AG20443 (cell line): ENCODE results near the gene HYOU1.
A peak's percentile ranks its signal among the peaks of the same experiment; 100 is the strongest.
"Not testable (repeated sequence)": the region's sequence is repeated elsewhere in the genome, so short reads cannot be mapped to it uniquely, and the experiment has no call there.

ENCODE experiments used
- DNase-seq: peaks from one replicate; pipeline ENCODE4 v3.0.0; 2012; ENCODE audit warnings: low spot score, mixed read lengths

Gene HYOU1

GRCh38 chr11:119018074-119018938 lies 38.7 kb downstream of the HYOU1 start, which contains the start of the genes RPS25 and TRAPPC4:
RPS25 (minus strand) TSS chr11:119018343; CDS start chr11:119018284, 59 bp downstream.
TRAPPC4 (plus strand) TSS chr11:119018766; CDS start chr11:119018796, 30 bp downstream.
- DNase-seq = peak; percentile 96

GRCh38 chr11:119017377-119017776 lies 39.6 kb downstream of the HYOU1 start:
- DNase-seq = not testable (repeated sequence)

GRCh38 chr11:119016216-119017009 lies 40.6 kb downstream of the HYOU1 start:
- DNase-seq = no peak

- no peak for DNase-seq
These were observed 41.9 kb downstream of the HYOU1 start for GRCh38 chr11:119015054-119015611.

DNA sequence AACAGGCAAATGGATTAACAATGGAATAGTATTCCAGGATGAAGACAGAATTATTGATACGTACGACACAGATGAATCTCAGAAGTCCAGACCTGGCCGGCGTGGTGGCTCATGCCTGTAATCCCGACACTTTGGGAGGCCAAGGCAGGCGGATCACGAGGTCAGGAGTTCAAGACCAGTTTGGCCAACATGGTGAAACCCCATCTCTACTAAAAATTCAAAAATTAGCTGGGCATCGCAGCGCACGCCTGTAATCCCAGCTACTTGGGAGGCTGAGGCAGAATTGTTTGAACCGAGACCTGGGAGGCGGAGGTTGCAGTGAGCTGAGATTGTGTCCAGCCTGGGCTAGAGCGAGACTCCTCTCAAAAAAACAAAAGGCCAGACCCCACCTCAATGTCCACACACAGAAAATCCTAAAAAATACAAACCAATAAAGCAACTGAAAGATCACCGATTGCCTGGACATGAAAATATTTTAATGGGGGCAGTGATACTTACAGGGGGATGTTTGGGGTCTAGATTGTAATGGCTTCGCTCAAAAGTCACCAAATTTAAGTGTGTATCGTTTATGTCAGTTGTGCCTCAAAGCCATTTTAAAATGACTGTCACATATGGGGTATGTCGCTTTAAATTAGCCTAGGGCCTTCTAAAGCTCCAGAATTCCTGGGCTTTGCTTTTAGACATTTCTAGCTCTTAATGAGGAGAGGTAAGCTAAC lies 42.6 kb downstream of the HYOU1 start:
- no peak for DNase-seq

- DNase-seq = no peak
These were observed 44.3 kb downstream of the HYOU1 start for GRCh38 chr11:119012629-119013170.

DNA sequence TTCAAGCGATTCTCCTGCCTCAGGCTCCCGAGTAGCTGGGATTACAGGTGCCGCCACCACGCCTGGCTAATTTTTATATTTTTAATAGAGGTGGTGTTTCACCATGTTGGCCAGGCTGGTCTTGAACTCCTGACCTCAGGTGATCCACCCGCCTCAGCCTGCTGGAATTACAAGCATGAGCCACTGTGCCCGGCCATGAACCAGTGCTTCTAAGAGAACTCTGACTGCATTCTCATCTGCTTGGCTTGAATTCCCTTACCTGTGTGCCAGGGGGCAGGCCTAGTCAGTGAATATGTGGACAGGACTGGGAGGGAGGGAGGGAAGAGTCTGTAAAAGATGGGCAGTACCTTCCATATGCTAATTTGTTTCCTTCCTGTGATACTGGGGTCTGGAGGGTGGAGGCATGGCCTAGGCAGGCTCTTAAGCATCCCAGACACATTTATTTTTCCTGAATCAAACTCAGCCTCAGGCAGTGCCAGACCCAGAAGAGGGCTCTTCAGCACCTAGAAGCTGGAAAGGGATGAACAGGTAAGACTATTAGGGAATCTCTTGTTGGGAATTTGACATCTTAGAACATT lies 45.4 kb downstream of the HYOU1 start:
- DNase-seq = no peak

GRCh38 chr11:119006656-119007055 lies 50.3 kb downstream of the HYOU1 start:
- DNase-seq = no peak

DNA sequence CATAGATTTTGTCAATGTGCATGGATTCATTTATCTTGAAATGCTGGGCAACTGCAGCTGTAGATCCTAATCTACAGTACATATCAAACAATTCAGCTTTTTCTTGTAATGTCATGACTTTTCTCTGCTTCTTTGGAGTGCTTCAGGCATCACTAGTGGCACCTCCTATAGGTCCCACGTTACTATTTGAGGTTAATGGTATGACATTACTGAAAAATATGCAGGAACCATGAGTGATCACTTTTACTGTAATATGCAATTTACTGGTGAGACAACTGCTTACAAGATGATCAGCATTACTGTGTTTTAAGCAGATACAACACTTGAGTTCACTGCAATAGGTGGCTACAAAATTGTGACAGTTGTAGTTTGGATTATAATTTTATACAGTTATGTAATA lies 56.1 kb downstream of the HYOU1 start:
- no peak for DNase-seq

GRCh38 chr11:118998822-118999221 lies 58.2 kb downstream of the HYOU1 start:
- peak; percentile 59 for DNase-seq

GRCh38 chr11:118998388-118998717 lies 58.7 kb downstream of the HYOU1 start:
- no peak for DNase-seq

DNA sequence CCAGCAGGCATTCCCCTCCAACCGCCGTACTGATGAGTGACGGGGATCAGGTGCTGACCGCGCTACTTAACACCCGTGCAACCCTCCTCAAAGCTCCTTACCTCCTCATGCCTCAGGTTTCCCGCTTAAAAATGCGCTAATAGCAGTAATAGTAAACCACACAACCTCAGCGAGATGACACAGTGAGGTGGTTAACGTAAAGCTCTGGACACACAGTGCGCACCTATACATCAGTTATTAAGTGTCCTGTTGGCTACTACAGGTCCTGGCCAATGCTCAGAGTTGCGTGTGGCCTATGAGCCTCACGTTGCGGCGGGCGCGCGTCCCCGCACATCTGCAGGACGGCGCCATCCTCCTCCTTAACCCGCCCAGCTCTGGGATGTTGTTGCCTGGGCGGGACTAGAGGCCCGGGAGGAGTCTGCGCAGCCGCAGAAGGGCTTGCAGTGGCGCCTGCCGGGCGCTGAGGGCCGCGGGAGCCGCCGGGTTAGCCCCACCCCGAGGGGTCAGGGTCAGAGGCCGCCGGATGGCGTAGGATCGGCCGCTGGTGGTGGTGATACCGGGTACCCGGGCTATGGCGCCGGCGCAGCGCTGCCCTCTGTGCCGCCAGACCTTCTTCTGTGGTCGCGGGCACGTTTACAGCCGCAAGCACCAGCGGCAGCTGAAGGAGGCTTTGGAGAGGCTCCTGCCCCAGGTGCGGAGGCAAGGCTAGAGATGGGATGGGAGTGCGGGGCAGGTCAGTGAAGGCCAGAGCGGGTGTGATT lies 59.2 kb downstream of the HYOU1 start, which contains the start of gene CENATAC:
Gene CENATAC, plus strand, starts transcription at position 512 of the 761 bp plus-strand sequence. Its CDS starts 60 bp downstream, at position 572.
- peak; percentile 100 for DNase-seq

GRCh38 chr11:118996926-118997626 lies 59.9 kb downstream of the HYOU1 start:
- peak; percentile 50 for DNase-seq
